ENCODE data around the gene CROCC2. TPM values are rescaled to one million over a fixed set of nuclear protein-coding genes. Genes with fewer than 3 reads are reported as not detected.
"Not testable (repeated sequence)": the region's sequence is repeated elsewhere in the genome, so short reads cannot be mapped to it uniquely, and the experiment has no call there.

CROCC2 gene
- total RNA-seq, 1 experiment from 2014 or later: not detected

GRCh38 chr2:240966906-240967680 is 61.0 kb downstream of the CROCC2 start:
- no peak for DNase-seq (ENCODE audit: low spot score)

- no peak for DNase-seq (ENCODE audit: low spot score)
Observed at GRCh38 chr2:240967681-240968621, 61.8 kb downstream of the CROCC2 start.

GRCh38 chr2:240968731-240969624 is 62.8 kb downstream of the CROCC2 start:
- DNase-seq (ENCODE audit: low spot score): no peak

GRCh38 chr2:240970104-240970503 is 64.0 kb downstream of the CROCC2 start:
- no peak for DNase-seq (ENCODE audit: low spot score)

DNA sequence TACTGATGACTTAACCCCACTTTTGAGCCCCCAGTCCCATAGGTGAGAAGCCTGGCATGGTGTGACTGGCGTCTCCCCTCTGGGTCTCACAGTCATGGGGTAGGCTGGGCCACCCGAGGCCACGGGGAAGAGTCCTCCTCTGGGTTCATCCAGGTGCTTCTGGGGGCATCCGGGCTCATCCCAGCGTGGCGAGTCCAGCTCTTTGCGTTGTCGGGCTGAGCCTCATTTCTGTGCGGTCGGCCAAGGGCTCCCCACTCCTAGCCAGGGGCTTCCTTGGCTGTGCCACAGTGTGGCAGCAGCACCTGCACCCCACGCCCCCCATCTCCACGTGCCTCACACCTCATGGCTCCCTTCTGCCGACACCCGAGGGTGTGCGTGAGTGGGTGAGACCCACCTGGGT is 64.7 kb downstream of the CROCC2 start:
- no peak for DNase-seq (ENCODE audit: low spot score)

DNA sequence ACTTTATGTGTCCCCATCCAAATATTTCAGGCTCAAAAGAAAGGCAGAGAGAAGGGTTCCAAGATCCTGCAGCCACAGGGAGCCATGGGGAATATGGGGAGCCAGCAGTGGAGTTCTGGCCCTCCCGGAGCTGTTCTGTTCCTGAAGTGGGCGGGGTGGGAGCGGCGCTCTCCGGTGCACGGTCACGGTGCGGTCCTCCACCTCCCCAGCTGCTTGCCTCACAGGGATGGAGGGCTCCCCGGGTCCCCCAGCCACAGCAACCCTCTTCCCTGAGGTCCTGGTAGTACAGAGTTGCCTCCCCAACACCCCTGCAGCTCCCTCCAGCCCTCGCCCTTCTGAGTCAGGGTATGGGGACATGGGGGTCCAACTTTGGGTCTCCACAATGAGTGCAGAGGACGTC is 66.1 kb downstream of the CROCC2 start:
- no peak for DNase-seq (ENCODE audit: low spot score)

GRCh38 chr2:240972636-240973521 is 66.7 kb downstream of the CROCC2 start:
- DNase-seq (ENCODE audit: low spot score): no peak

DNA sequence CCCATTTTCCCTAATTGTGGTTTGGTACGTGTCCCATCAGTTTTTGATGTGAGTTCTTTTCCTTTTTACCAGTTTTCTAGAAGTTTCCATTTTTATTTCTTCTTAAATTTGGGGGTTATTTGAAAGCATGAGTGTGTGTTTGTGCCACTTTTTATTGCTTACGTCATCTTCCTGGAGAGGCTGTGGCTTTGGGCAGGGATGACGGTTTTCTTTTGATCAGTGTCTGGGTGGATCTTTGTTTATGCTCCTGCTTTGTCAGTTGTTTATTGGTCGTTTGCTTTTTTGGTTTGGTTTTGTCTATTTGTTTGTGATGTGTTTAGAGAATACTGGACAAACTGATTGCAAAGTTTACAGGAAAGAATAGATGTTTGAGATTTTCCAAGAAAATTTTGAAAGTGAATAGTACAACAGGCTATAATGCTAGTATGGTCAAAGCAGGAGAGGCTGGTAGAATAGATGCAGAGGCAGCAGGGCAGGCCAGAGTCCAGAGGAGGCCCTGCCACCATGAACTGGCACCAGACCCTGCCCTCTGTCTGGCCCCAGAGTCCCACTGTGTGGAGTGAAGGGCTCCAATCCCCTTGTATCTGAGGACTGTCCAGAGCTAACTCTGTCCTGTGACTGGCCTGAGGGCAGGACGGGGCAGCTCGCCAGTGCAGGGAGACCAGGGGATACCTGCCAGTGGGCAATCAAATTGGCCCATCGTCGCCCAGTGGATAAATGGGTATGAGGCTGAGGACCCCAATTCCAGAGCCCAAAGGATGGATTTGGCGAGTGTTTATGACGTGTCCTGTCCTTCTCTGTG is 68.8 kb downstream of the CROCC2 start:
- DNase-seq (ENCODE audit: low spot score): peak; percentile 47

- not testable (repeated sequence) for DNase-seq (ENCODE audit: low spot score)
Observed at GRCh38 chr2:240975903-240976302, 69.8 kb downstream of the CROCC2 start.

GRCh38 chr2:240981280-240981679 is 75.1 kb downstream of the CROCC2 start:
- no peak for DNase-seq (ENCODE audit: low spot score)

- DNase-seq (ENCODE audit: low spot score): no peak
Observed at GRCh38 chr2:240981871-240982800, 76.0 kb downstream of the CROCC2 start.

GRCh38 chr2:240982821-240983281 is 76.7 kb downstream of the CROCC2 start:
- DNase-seq (ENCODE audit: low spot score): no peak

- DNase-seq (ENCODE audit: low spot score): no peak
Observed at GRCh38 chr2:240983361-240983995, 77.3 kb downstream of the CROCC2 start.

GRCh38 chr2:240983996-240984498 is 77.9 kb downstream of the CROCC2 start:
- no peak for DNase-seq (ENCODE audit: low spot score)

DNA sequence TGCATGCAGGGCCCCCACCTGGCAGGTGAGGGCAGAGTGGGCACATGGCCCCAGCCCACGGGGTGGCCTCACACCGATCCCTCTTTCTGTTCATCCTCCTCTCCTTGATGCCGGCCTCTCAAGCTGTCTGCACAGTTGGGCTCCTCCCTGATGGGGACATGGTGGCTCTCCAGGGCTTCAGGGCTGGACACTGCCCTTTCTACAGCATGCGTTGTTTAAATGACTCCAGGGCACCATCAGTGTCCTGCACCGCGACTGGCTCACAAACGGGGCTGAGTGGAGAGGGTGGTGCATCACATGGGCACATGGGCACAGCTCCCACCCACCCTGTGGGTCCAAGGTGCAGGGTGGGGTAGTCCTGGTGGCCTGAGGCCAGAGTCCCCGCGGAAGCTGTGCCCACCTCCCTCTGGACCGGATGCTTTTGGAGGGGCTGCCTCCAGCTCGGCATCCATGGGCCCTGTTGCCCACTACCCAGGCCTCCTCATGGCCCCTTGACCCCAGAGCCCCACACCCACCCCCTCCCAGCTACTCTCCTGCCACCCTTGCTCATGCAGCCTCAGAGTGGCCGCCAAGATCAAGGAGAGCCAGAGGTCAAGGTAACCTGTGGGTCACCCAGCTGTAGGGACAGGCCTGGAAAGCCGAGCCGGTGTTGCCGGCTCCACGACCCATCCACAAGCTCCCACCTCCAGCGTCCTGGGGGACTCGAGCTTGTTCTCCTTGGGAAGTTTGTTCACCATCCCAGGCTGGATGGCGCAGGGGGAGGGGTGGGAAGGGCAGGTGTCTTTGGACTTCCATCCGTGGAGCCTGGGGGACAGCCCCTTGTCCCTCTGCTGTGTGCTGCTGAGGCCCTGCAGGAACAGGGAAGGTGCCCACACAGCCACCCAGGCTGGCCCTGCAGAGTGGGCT is 80.0 kb downstream of the CROCC2 start:
- no peak for DNase-seq (ENCODE audit: low spot score)

DNA sequence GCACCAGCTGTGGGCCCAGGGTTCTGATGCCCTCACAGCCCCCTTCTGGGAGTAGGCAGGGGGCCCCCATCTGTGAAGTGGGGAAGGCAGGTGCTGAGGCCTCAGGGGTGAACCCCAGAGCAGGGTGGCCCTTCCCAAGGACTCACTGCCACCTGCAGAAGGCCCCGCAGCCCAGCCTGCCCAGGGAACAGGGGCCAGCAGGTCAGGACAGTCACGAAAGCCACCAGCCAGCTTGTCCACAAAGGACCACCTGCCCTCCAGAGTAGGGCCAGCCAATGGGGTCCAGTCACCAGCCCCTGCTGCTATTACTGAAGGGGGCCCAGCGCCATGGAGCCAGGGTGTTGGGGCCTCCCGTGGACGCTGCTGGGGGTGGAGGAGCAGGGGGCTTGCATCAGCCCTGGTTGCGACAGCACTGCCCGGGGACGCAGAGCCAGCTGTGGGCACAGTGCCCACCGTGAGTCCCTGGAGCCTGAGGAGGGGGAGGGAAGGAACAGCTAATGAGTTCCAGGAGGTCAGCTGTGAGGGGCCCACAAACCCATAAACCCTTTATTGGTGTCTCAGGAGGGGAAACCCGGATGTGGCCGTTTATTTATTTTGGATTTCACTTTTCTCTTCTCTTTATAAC is 80.8 kb downstream of the CROCC2 start:
- peak; percentile 86 for DNase-seq (ENCODE audit: low spot score)

All from H4 (cell line).